K562 (cell line): ENCODE data around the gene SPSB1. TPM values are rescaled to one million over a fixed set of nuclear protein-coding genes. Genes with fewer than 3 reads are reported as not detected.

ENCODE experiments used
- ATAC-seq: fragments of 200-7000 bp; cut with Tn5 transposase; 3 replicates; pipeline ENCODE4 v1.9.1; 2020; ENCODE audit warnings: moderate library complexity
- BruUV-seq: library from RNA; stranded (reverse); fragments of 400-500 nt; replicated peaks from 2 replicates; lab custom pipeline; 2021; lab: Mats Ljungman, UMichigan
- CTCF ChIA-PET: fragments of 300-600 bp; formaldehyde crosslinking; extraction: SDS; loops from one replicate; lab custom pipeline; 2021; ENCODE audit warnings: low intra/inter-chr PET ratio; lab: Yijun Ruan, JAX
- POLR2A ChIA-PET: fragments of 300-600, 350-650 bp; sonication (Branson Sonifier 250); formaldehyde crosslinking; extraction: SDS; loops from one replicate; lab custom pipeline; 2021; ENCODE audit warnings: antibody characterized with exemption, inconsistent platforms; lab: Yijun Ruan, JAX
- DNase-seq, 4 experiments: peaks; one replicate each; pipeline versions ENCODE4 v3.0.0 to v3.0.0-alpha.2; 2011 to 2018; ENCODE audit warnings: low spot score in 3 of 4, mixed read lengths in 3 of 4; ENCODE audit errors: extremely low read depth in 1 of 4
- FAIRE-seq: peaks from 2 replicates; lab custom pipeline; 2011; peaks lifted over from hg19 to GRCh38; lab: Jason Lieb, UNC
- H2AFZ ChIP-seq: 2 replicates; pipeline ENCODE4 v1.6.0; 2011; ENCODE audit warnings: low read depth, low read length, control low read depth, inconsistent platforms
- H3K27ac ChIP-seq: fragments of 200-600 bp; 3 replicates; pipeline ENCODE4 v1.8.0; 2011; ENCODE audit warnings: low read depth, mild to moderate bottlenecking, control low read depth, inconsistent platforms, low read length, moderate library complexity, mixed read lengths; ENCODE audit errors: extremely low read depth
- H3K27me3 ChIP-seq, 2 experiments: fragments of 300-600 bp in 1 of 2; 2 replicates in 1 of 2; 3 replicates in 1 of 2; pipeline versions ENCODE4 v1.6.0 to v1.8.0; 2011; ENCODE audit warnings: inconsistent platforms in 2 of 2, low read length in 2 of 2, mild to moderate bottlenecking in 1 of 2, mixed read lengths in 1 of 2, moderate library complexity in 1 of 2; ENCODE audit not compliant: control insufficient read depth in 2 of 2, insufficient read depth in 2 of 2
- H3K36me3 ChIP-seq: fragments of 300-600 bp; 3 replicates; pipeline ENCODE4 v1.8.0; 2011; ENCODE audit warnings: mild to moderate bottlenecking, low read length, inconsistent platforms; ENCODE audit not compliant: control insufficient read depth, insufficient read depth
- H3K4me1 ChIP-seq, 2 experiments: fragments of 200-600 bp in 1 of 2; replicated peaks in 1 of 2; 2 replicates in 1 of 2; 3 replicates in 1 of 2; pipeline versions ENCODE4 v1.5.1 to v1.8.0; 2011; ENCODE audit warnings: inconsistent platforms in 2 of 2, low read length in 2 of 2, mild to moderate bottlenecking in 1 of 2, mixed read lengths in 1 of 2, moderate library complexity in 1 of 2; ENCODE audit not compliant: control insufficient read depth in 2 of 2, insufficient read depth in 2 of 2
- H3K4me2 ChIP-seq: 2 replicates; pipeline ENCODE4 v1.6.1; 2011; ENCODE audit warnings: low read length, control low read depth, inconsistent platforms, mixed read lengths; ENCODE audit not compliant: insufficient read depth
- H3K4me3 ChIP-seq: fragments of 200-600 bp; sonication (generic), shearing (Covaris generic); 2 replicates; pipeline ENCODE4 v1.5.1; 2016; ENCODE audit warnings: control low read depth, inconsistent platforms
- H3K79me2 ChIP-seq: fragments of 200-600 bp; 3 replicates; pipeline ENCODE4 v1.8.0; 2011; ENCODE audit warnings: low read length, inconsistent platforms; ENCODE audit not compliant: control insufficient read depth, insufficient read depth
- H3K9ac ChIP-seq, 2 experiments: 2 replicates each; pipeline versions ENCODE4 v1.6.0 to v1.6.1; 2011; ENCODE audit warnings: low read depth in 2 of 2, low read length in 2 of 2, control low read depth in 1 of 2, inconsistent platforms in 1 of 2, mild to moderate bottlenecking in 1 of 2, mixed read lengths in 1 of 2; ENCODE audit not compliant: insufficient read depth in 1 of 2
- H3K9me1 ChIP-seq: one replicate; pipeline ENCODE4 v1.6.0; 2011; ENCODE audit warnings: inconsistent platforms, mild to moderate bottlenecking, low read length, moderate library complexity; ENCODE audit not compliant: control insufficient read depth, insufficient read depth
- H3K9me3 ChIP-seq: replicated peaks from 2 replicates; pipeline ENCODE4 v1.5.1; 2011; ENCODE audit warnings: low read depth, low read length, inconsistent platforms; ENCODE audit not compliant: control insufficient read depth, insufficient read depth
- H4K20me1 ChIP-seq: replicated peaks from 2 replicates; pipeline ENCODE4 v1.6.1; 2011; ENCODE audit warnings: low read length, inconsistent platforms, mixed read lengths; ENCODE audit not compliant: control insufficient read depth, insufficient read depth
- ARID3A ChIP-seq: IDR thresholded peaks from 2 replicates; pipeline ENCODE4 v1.6.1; 2012; ENCODE audit warnings: low read depth, low read length, improper control_type of control experiment, borderline replicate concordance
- E2F8 ChIP-seq: fragments of 450-650 bp; IDR thresholded peaks from 2 replicates; pipeline ENCODE4 v1.7.1; 2018; ENCODE audit warnings: mild to moderate bottlenecking, low read depth; ENCODE audit not compliant: partially characterized antibody
- ESRRB ChIP-seq: fragments of 250-450 bp; sonication (Bioruptor Pico); IDR thresholded peaks from 2 replicates; pipeline ENCODE4 v1.5.0; 2020; ENCODE audit warnings: mild to moderate bottlenecking, moderate library complexity, borderline replicate concordance
- ETV6 ChIP-seq, 3 experiments: fragments of 150-350 bp in 1 of 3; sonication (generic) in 1 of 3; formaldehyde crosslinking in 1 of 3; IDR thresholded peaks; 2 replicates each; pipeline versions ENCODE4 v1.6.1 to v1.8.0; 2014 to 2022; ENCODE audit warnings: borderline replicate concordance in 2 of 3, low read depth in 2 of 3, antibody characterized with exemption in 1 of 3, low read length in 1 of 3, mild to moderate bottlenecking in 1 of 3, missing genetic modification reagents in 1 of 3
- MCM5 ChIP-seq: fragments of 450-650 bp; IDR thresholded peaks from 2 replicates; pipeline ENCODE4 v1.6.1; 2016; ENCODE audit warnings: low read depth
- RNF219 ChIP-seq: fragments of 250-450 bp; sonication (Bioruptor Pico); IDR thresholded peaks from 2 replicates; pipeline ENCODE4 v1.5.0; 2022; ENCODE audit warnings: mild to moderate bottlenecking
- ZNF347 ChIP-seq: fragments of 450-650 bp; formaldehyde crosslinking; IDR thresholded peaks from 2 replicates; pipeline ENCODE4 v1.4.0; 2020; ENCODE audit warnings: low read depth, mild to moderate bottlenecking, moderate library complexity
- ZNF699 ChIP-seq: fragments of 250-450 bp; sonication (Bioruptor Pico); IDR thresholded peaks from 2 replicates; pipeline ENCODE4 v1.8.0; 2021; ENCODE audit warnings: mild to moderate bottlenecking, moderate library complexity; ENCODE audit not compliant: insufficient replicate concordance
- WGBS: fragments of 100-300 bp; shearing (Covaris generic); methylation state at CpG from one replicate; pipeline ENCODE4 v1.1.6; 2016; ENCODE audit warnings: low coverage, mixed read lengths; ENCODE audit not compliant: insufficient coverage; ENCODE audit errors: missing lambda C conversion rate; 5-methylcytosine and 5-hydroxymethylcytosine counted together
- in situ Hi-C: fragments of 300-500 bp; cut with MboI; formaldehyde crosslinking; loops from 4 replicates; pipeline ENCODE4 v1.15.0; 2018; ENCODE audit warnings: inconsistent platforms, mixed read lengths
- intact Hi-C: fragments of 100-400 bp; cut with micrococcal nuclease; formaldehyde crosslinking; loops from 2 replicates; pipeline ENCODE4 v1.14.2; 2022
- polyA plus RNA-seq, 8 experiments: library from polyadenylated mRNA; depleted of rRNA in 4 of 8; stranded (reverse) in 5 of 8; unstranded in 3 of 8; fragments of >200 nt; fragmentation: Nextera tagmentation in 2 of 8; fragmentation: Illumina TruSeq in 1 of 8; extraction: Ambion mirVana in 2 of 8; extraction: Trizol in 1 of 8; gene quantifications; 2 replicates each; pipeline versions ENCODE4 v1.2.1 to v1.2.3, GENCODE V29; 2011 to 2014; ENCODE audit warnings: inconsistent platforms in 1 of 8, missing spikeins in 1 of 8
- total RNA-seq, 7 experiments: library from RNA; depleted of rRNA in 6 of 7; stranded (reverse); fragments of >200 nt in 6 of 7; fragmentation: Illumina TruSeq in 2 of 7; extraction: Trizol in 2 of 7; gene quantifications; 2 replicates each; pipeline versions ENCODE4 v1.2.1 to v1.2.3, GENCODE V29; 2011 to 2021; ENCODE audit warnings: low replicate concordance in 1 of 7

SPSB1 gene
- total and polyA plus RNA-seq, 9 of the 15 experiments (the other 6 are each of a cell fraction or from before 2014, with no cell fraction given) = 0.06 to 0.35 (median 0.14) TPM; not detected in 6

- Histone ChIP-seq H3K9me3 (no peaks in the 10 kb centered on the region), H3K27me3 (peaks cover 80 to 98% of the 10 kb centered on the region in 2 experiments), H2AFZ (no peak overlapping the region), H3K36me3 (no peaks in the 10 kb centered on the region), H3K9ac (no peak overlapping the region), H3K27ac (no peak overlapping the region), H3K4me3 (no peak overlapping the region), H3K4me1 (peaks cover 0 to 10% of the 10 kb centered on the region in 2 experiments; a peak in 2 of 5 replicates), H3K9me1 (no peaks in the 10 kb centered on the region), H4K20me1 (peaks cover 12% of the 10 kb centered on the region), H3K4me2 (no peak overlapping the region), H3K79me2 (no peaks in the 10 kb centered on the region)
- in situ Hi-C loops (no loop called here), intact Hi-C loops (no loop called here)
- FAIRE-seq (no peak), ATAC-seq (no peak), DNase-seq (no peak)
- WGBS = 0% methylated on average over 14 of the region's 14 CpGs
- POLR2A ChIA-PET = interaction anchor here (0.8 kb wide), 1 partner anchor 10 kb away, joined by 3 read pairs; no protein-coding TSS in a partner anchor
- no peak for TF ChIP-seq MCM5
- no peak for TF ChIP-seq ESRRB (CRISPR knock-in tag)
- TF ChIP-seq ZNF347 (CRISPR knock-in tag) = no peak
- TF ChIP-seq ZNF699 (CRISPR knock-in tag) = no peak
- no peak for TF ChIP-seq E2F8
- TF ChIP-seq RNF219 = no peak
- no peak for TF ChIP-seq ETV6 (IDR thresholded peaks at IDR 0.05; ENCODE audit: borderline replicate concordance in 1 of 2, low read depth in 2 of 2, low read length in 1 of 2)
- no peak for TF ChIP-seq ETV6 (CRISPR knock-in tag; IDR thresholded peaks at IDR 0.05; ENCODE audit: borderline replicate concordance)
- TF ChIP-seq ARID3A = no peak
- CTCF ChIA-PET = no interaction called here
- BruUV-seq = no TSS peak
Measured at GRCh38 chr1:9347095-9347850, 54.6 kb downstream of the SPSB1 start.
